OCI-LY7 (cell line): ENCODE data around the gene RAB27A. TPM values are rescaled to one million over a fixed set of nuclear protein-coding genes. Genes with fewer than 3 reads are reported as not detected.

ENCODE experiments used
- BruUV-seq: library from RNA; stranded (reverse); fragments of 400-500 nt; replicated peaks from 2 replicates; lab custom pipeline; 2021; lab: Mats Ljungman, UMichigan
- CTCF ChIA-PET: fragments of 300-600 bp; sonication (Branson Sonifier 250); formaldehyde crosslinking; loops from one replicate; lab custom pipeline; 2022; ENCODE audit warnings: antibody characterized with exemption; ENCODE audit not compliant: unreplicated experiment; lab: Charles Lee
- POLR2A ChIA-PET: fragments of 300-600 bp; sonication (Branson Sonifier 250); formaldehyde crosslinking; loops from one replicate; lab custom pipeline; 2022; ENCODE audit warnings: antibody characterized with exemption; lab: Charles Lee
- DNase-seq: peaks from one replicate; pipeline ENCODE4 v3.0.0-alpha.2; 2015; ENCODE audit warnings: low spot score
- H2AFZ ChIP-seq: fragments of 200-600 bp; sonication (generic), shearing (Covaris generic); 2 replicates; pipeline ENCODE4 v1.6.1; 2014; ENCODE audit warnings: mild to moderate bottlenecking, antibody characterized with exemption, low read length, moderate library complexity
- H3K27ac ChIP-seq: fragments of 200-600 bp; sonication (generic); 2 replicates; pipeline ENCODE4 v1.5.1; 2014; ENCODE audit warnings: mixed run types, low read depth, mild to moderate bottlenecking, moderate library complexity, low read length, inconsistent platforms; ENCODE audit not compliant: poor library complexity, severe bottlenecking
- H3K36me3 ChIP-seq: fragments of 200-600 bp; sonication (generic); 2 replicates; pipeline ENCODE4 v1.6.1; 2014; ENCODE audit warnings: mild to moderate bottlenecking, antibody characterized with exemption, low read length, moderate library complexity, mixed read lengths; ENCODE audit not compliant: insufficient read depth
- H3K4me1 ChIP-seq: fragments of 200-600 bp; sonication (generic); 2 replicates; pipeline ENCODE4 v1.5.1; 2014; ENCODE audit warnings: mild to moderate bottlenecking, low read length; ENCODE audit not compliant: insufficient read depth, poor library complexity, severe bottlenecking
- H3K4me2 ChIP-seq: fragments of 200-600 bp; sonication (generic); 2 replicates; pipeline ENCODE4 v1.6.1; 2014; ENCODE audit warnings: mild to moderate bottlenecking, low read length
- H3K4me3 ChIP-seq: fragments of 200-600 bp; sonication (generic); 2 replicates; pipeline ENCODE4 v1.5.1; 2014; ENCODE audit warnings: mild to moderate bottlenecking, low read depth, low read length; ENCODE audit not compliant: poor library complexity, severe bottlenecking
- H3K79me2 ChIP-seq: fragments of 200-600 bp; sonication (generic); 2 replicates; pipeline ENCODE4 v1.6.1; 2016; ENCODE audit warnings: low read depth, mild to moderate bottlenecking, low read length, moderate library complexity, mixed read lengths; ENCODE audit not compliant: insufficient read depth
- H3K9me2 ChIP-seq: fragments of 200-600 bp; sonication (generic); 2 replicates; pipeline ENCODE4 v1.6.1; 2016; ENCODE audit warnings: mild to moderate bottlenecking, low read length, mixed read lengths; ENCODE audit not compliant: insufficient read depth
- H3K9me3 ChIP-seq: fragments of 200-600 bp; sonication (generic); 2 replicates; pipeline ENCODE4 v1.6.1; 2014; ENCODE audit warnings: mild to moderate bottlenecking, mixed run types, low read length, mixed read lengths
- H4K20me1 ChIP-seq: fragments of 200-600 bp; sonication (generic); 2 replicates; pipeline ENCODE4 v1.6.1; 2014; ENCODE audit warnings: mild to moderate bottlenecking, antibody characterized with exemption, low read length, moderate library complexity, mixed read lengths; ENCODE audit not compliant: insufficient read depth
- CTCF ChIP-seq: fragments of 200-600 bp; sonication (generic); conservative IDR thresholded peaks from 2 replicates; pipeline ENCODE4 v1.5.1; 2014; ENCODE audit warnings: mild to moderate bottlenecking, antibody characterized with exemption, low read length, moderate library complexity, mixed read lengths
- EZH2phosphoT487 ChIP-seq: fragments of 200-600 bp; sonication (generic); IDR thresholded peaks from 2 replicates; pipeline ENCODE4 v1.6.1; 2018; ENCODE audit warnings: low read depth, borderline replicate concordance, mild to moderate bottlenecking, mixed run types, antibody characterized with exemption, low read length, moderate library complexity, mixed read lengths
- intact Hi-C: fragments of 100-400 bp; cut with micrococcal nuclease; formaldehyde crosslinking; loops from one replicate; pipeline ENCODE4 v1.10.0; 2022; ENCODE audit not compliant: unreplicated experiment
- total RNA-seq, 2 experiments: library from RNA; depleted of rRNA in 1 of 2; stranded (reverse); fragments of >200 nt in 1 of 2; shearing (Covaris generic) in 1 of 2; gene quantifications; 2 replicates each; pipeline ENCODE4 v1.2.3, GENCODE V29; 2014 to 2022

Gene RAB27A
- total RNA-seq, 2 experiments from 2014 or later: 4.5 to 22.4 TPM

- Histone ChIP-seq H3K79me2 (no peaks in the 10 kb centered on the region), H3K4me2 (no peak overlapping the region), H3K27ac (no peak overlapping the region), H4K20me1 (no peaks in the 10 kb centered on the region), H3K9me2 (no peaks in the 10 kb centered on the region), H3K9me3 (no peaks in the 10 kb centered on the region), H3K4me1 (peaks cover 15% of the 10 kb centered on the region), H3K4me3 (no peak overlapping the region), H2AFZ (no peak overlapping the region), H3K36me3 (no peaks in the 10 kb centered on the region)
- CTCF ChIA-PET: no interaction called here
- DNase-seq: no peak
- TF ChIP-seq EZH2phosphoT487 (no peak), CTCF (no peak)
- POLR2A ChIA-PET: no interaction called here
- no TSS peak for BruUV-seq
- intact Hi-C loops: no loop called here
Observed at GRCh38 chr15:55284426-55284825, 5.2 kb downstream of the RAB27A start.

GRCh38 chr15:55283379-55284147, 6.0 kb downstream of the RAB27A start:
- ChIA-PET POLR2A (no interaction called here), CTCF (no interaction called here)
- TF ChIP-seq CTCF (no peak), EZH2phosphoT487 (no peak)
- no peak for DNase-seq
- intact Hi-C loops: no loop called here
- Histone ChIP-seq H3K9me2 (no peaks in the 10 kb centered on the region), H3K27ac (no peak overlapping the region), H4K20me1 (no peaks in the 10 kb centered on the region), H3K79me2 (no peaks in the 10 kb centered on the region), H3K36me3 (no peaks in the 10 kb centered on the region), H2AFZ (no peak overlapping the region), H3K9me3 (no peaks in the 10 kb centered on the region), H3K4me2 (no peak overlapping the region), H3K4me1 (peaks cover 8% of the 10 kb centered on the region), H3K4me3 (no peak overlapping the region)
- BruUV-seq: no TSS peak

DNA sequence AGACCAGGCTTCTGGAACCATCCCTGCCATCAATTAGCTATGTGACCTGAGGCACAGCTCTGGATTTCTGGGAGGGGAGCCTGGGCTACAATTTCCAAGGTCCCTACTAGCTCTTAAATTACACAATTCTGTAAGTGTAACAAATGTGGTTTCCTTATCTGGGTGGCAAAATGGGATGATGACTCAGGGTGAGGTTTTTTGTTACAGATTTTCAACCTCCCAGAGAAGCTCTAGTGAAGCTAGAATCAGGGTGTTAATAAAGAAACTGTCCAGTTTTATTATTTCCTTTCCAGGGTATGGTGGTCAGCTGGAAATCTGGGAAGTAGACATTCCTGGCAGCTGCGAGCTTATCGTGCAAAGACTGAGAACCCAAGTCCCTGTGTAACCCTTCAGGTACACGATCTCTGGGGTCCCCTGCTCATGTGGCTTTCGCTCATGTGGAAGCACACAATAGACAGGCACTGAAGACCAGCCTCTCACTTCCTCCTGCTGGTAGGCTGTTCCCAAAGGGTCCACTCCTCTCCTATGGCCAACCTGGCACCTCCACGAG, 7.3 kb downstream of the RAB27A start:
- H4K20me1 ChIP-seq: no peaks in the 10 kb centered on the region
- no peaks in the 10 kb centered on the region for H3K9me2 ChIP-seq
- intact Hi-C loops: no loop called here
- H3K27ac ChIP-seq: no peak overlapping the region
- TF ChIP-seq CTCF (no peak), EZH2phosphoT487 (no peak)
- BruUV-seq: no TSS peak
- H3K79me2 ChIP-seq: no peaks in the 10 kb centered on the region
- H3K4me3 ChIP-seq: no peak overlapping the region
- no peak overlapping the region for H3K4me2 ChIP-seq
- no peak overlapping the region for H2AFZ ChIP-seq
- CTCF ChIA-PET: no interaction called here
- POLR2A ChIA-PET: interaction anchor here (0.8 to 1.1 kb wide), 2 partner anchors 12 to 61 kb away, joined by 3 to 5 read pairs; no protein-coding TSS in a partner anchor
- H3K9me3 ChIP-seq: no peaks in the 10 kb centered on the region
- DNase-seq: no peak
- no peaks in the 10 kb centered on the region for H3K36me3 ChIP-seq
- H3K4me1 ChIP-seq: peaks cover 7% of the 10 kb centered on the region
